ENCODE data around the gene ZNF512B.

Gene ZNF512B

GRCh38 chr20:63953764-63954429 is 15.8 kb downstream of the ZNF512B start:
- no peak overlapping the region for H3K4me3 ChIP-seq (ENCODE audit: low read depth, low read length)
- TF ChIP-seq CTCF (IDR thresholded peaks at IDR 0.05; ENCODE audit: low read depth, low read length) = no peak
- in situ Hi-C loops (cut with HindIII; ENCODE audit: low sequenced_read_pairs) = no loop called here
- DNase-seq (ENCODE audit: low read depth, low spot score) = no peak

- H3K4me3 ChIP-seq (ENCODE audit: low read depth, low read length) = no peak overlapping the region
- no peak for DNase-seq (ENCODE audit: low read depth, low spot score)
- no peak for TF ChIP-seq CTCF (IDR thresholded peaks at IDR 0.05; ENCODE audit: low read depth, low read length)
- in situ Hi-C loops (cut with HindIII; ENCODE audit: low sequenced_read_pairs) = no loop called here
These were observed 17.0 kb downstream of the ZNF512B start for GRCh38 chr20:63952769-63953168.

GRCh38 chr20:63952210-63952535 is 17.6 kb downstream of the ZNF512B start:
- no peak for DNase-seq (ENCODE audit: low read depth, low spot score)
- no peak for TF ChIP-seq CTCF (IDR thresholded peaks at IDR 0.05; ENCODE audit: low read depth, low read length)
- H3K4me3 ChIP-seq (ENCODE audit: low read depth, low read length) = no peak overlapping the region
- in situ Hi-C loops (cut with HindIII; ENCODE audit: low sequenced_read_pairs) = no loop called here

DNA sequence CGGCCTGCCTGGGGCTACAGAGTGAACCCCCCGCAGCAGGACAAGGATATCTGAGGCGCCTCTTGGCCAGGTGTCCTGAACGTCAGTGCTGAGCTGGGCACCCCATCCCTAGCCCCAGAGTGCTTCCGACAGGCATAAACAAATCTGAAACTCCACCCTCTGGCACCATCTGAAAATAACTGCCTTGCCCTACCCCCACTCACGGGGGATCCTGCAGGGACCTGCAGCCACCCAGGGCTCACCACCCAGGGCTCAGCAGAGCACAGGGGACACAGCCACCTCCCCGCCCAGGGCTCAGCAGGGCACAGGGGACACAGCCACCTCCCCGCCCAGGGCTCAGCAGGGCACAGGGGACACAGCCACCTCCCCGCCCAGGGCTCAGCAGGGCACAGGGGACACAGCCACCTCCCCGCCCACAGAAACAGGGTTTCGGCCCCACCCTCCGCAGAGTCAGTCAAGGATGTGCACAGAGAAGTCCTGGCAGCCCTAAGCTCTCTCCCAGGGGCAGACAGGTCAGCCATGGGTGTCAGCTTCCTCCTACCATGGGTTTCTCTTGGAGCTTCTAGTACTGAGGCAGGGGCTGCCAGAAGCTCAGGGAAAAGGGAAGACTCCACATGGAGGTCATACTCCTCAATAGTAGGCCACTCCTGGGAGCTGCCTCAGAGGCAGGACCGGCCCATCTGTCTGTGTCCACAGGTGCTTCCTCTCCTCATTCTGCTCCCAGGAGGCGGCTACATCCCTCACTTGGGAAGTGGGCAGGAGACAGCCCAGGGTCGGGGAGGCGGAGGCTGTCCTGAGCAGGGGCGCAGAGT is 18.1 kb downstream of the ZNF512B start:
- in situ Hi-C loops (cut with HindIII; ENCODE audit: low sequenced_read_pairs) = no loop called here
- TF ChIP-seq CTCF (IDR thresholded peaks at IDR 0.05; ENCODE audit: low read depth, low read length) = no peak
- DNase-seq (ENCODE audit: low read depth, low spot score) = no peak
- H3K4me3 ChIP-seq (ENCODE audit: low read depth, low read length) = no peak overlapping the region

DNA sequence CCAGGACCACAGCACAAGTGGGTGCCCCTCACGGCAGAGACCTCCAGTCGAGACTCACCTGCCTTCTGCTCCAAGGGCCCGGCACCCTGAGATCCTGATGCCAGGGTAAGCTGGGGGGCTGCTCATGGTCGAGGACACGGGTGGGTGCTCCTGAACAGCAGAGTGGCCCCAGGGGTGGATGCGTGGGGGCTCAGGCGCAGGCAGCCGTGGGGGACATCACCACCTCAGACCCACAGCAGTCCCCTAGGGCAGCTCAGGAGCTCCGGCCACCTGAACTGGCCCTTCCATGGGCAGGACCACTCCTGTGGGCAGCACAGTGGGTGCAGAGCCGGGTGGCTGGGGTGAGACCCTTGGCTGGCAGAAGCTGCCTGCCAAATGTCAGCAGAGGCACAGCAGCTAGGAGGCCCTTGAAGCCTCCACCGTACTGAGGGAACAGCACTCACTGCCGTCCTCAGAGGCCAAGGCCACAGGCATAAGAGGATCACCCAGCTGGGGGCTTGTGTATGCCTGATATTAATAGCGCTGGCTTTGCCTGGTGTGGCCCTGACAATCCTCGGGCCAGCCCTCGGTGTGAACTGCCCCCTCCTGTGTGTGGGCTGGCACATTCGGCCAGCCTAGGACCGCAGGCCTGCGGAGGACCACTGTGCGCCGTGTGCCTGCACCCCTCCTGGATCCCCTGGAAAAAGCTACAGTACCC is 18.9 kb downstream of the ZNF512B start:
- no peak for TF ChIP-seq CTCF (IDR thresholded peaks at IDR 0.05; ENCODE audit: low read depth, low read length)
- H3K4me3 ChIP-seq (ENCODE audit: low read depth, low read length) = no peak overlapping the region
- in situ Hi-C loops (cut with HindIII; ENCODE audit: low sequenced_read_pairs) = no loop called here
- DNase-seq (ENCODE audit: low read depth, low spot score) = no peak

- no peak for TF ChIP-seq CTCF (IDR thresholded peaks at IDR 0.05; ENCODE audit: low read depth, low read length)
- DNase-seq (ENCODE audit: low read depth, low spot score) = no peak
- H3K4me3 ChIP-seq (ENCODE audit: low read depth, low read length) = no peak overlapping the region
- in situ Hi-C loops (cut with HindIII; ENCODE audit: low sequenced_read_pairs) = no loop called here
These were observed 21.9 kb downstream of the ZNF512B start for GRCh38 chr20:63947638-63948456.
